Neural crest cell (in vitro differentiated cells): ENCODE data around the gene AKR1C8. TPM values are rescaled to one million over a fixed set of nuclear protein-coding genes. Genes with fewer than 3 reads are reported as not detected.
"Not testable (repeated sequence)": the region's sequence is repeated elsewhere in the genome, so short reads cannot be mapped to it uniquely, and the experiment has no call there.

Experiments
- DNase-seq: peaks from one replicate; pipeline ENCODE4 v3.0.0; 2021; ENCODE audit warnings: low read depth, mixed read lengths, low spot score
- H3K27ac Mint-ChIP-seq: one replicate; pipeline ENCODE4 v1.8.0; 2021; ENCODE audit warnings: mild to moderate bottlenecking, mixed read lengths; ENCODE audit not compliant: unreplicated experiment
- H3K27me3 Mint-ChIP-seq: 2 replicates; pipeline ENCODE4 v1.8.0; 2021; ENCODE audit warnings: low read depth, mild to moderate bottlenecking, mixed read lengths
- H3K36me3 Mint-ChIP-seq: 2 replicates; pipeline ENCODE4 v1.8.0; 2021; ENCODE audit warnings: low read depth, mild to moderate bottlenecking, mixed read lengths
- H3K4me1 Mint-ChIP-seq: 2 replicates; pipeline ENCODE4 v1.8.0; 2021; ENCODE audit warnings: mixed read lengths
- H3K4me3 Mint-ChIP-seq: one replicate; pipeline ENCODE4 v1.8.0; 2021; ENCODE audit warnings: mild to moderate bottlenecking, mixed read lengths
- H3K9me3 Mint-ChIP-seq: 2 replicates; pipeline ENCODE4 v1.8.0; 2021; ENCODE audit warnings: mixed read lengths
- CTCF ChIP-seq: fragments of 200-600 bp; sonication (generic); conservative IDR thresholded peaks from 2 replicates; pipeline ENCODE4 v1.5.0; 2021; ENCODE audit warnings: antibody characterized with exemption, mild to moderate bottlenecking
- long read RNA-seq: library from polyadenylated mRNA; unstranded; transcript quantifications from one replicate; pipeline ENCODE4 v2.0.0, GENCODE V29; 2020
- total RNA-seq: library from RNA; stranded (reverse); gene quantifications from 2 replicates; pipeline ENCODE4 v1.2.1, GENCODE V29; 2021

AKR1C8 gene
- total RNA-seq = not detected in 2 replicates
- long read RNA-seq = 0 reads

- H3K9me3 Mint-ChIP-seq = peaks cover 14% of the 10 kb centered on the region
- DNase-seq = no peak
- H3K27ac Mint-ChIP-seq = peak within 1 kb of the TSS; percentile 78
- H3K4me1 Mint-ChIP-seq = no peaks in the 10 kb centered on the region
- no peak within 1 kb of the TSS for H3K4me3 Mint-ChIP-seq
- H3K36me3 Mint-ChIP-seq = no peaks in the 10 kb centered on the region
- no peaks in the 10 kb centered on the region for H3K27me3 Mint-ChIP-seq
- TF ChIP-seq CTCF = no peak
Measured at GRCh38 chr10:5184987-5185775, at the start of gene AKR1C8. AKR1C8 (minus strand) TSS chr10:5185150; CDS start chr10:5185104, 46 bp downstream.

GRCh38 chr10:5234106-5234860 lies 49.3 kb upstream of the AKR1C8 start:
- peaks cover 9% of the 10 kb centered on the region for H3K36me3 Mint-ChIP-seq
- H3K27ac Mint-ChIP-seq = peak overlapping the region; percentile 22
- no peak overlapping the region for H3K4me3 Mint-ChIP-seq
- no peak for TF ChIP-seq CTCF
- DNase-seq = no peak
- no peaks in the 10 kb centered on the region for H3K27me3 Mint-ChIP-seq
- no peaks in the 10 kb centered on the region for H3K4me1 Mint-ChIP-seq
- H3K9me3 Mint-ChIP-seq = peaks cover 16% of the 10 kb centered on the region

DNA sequence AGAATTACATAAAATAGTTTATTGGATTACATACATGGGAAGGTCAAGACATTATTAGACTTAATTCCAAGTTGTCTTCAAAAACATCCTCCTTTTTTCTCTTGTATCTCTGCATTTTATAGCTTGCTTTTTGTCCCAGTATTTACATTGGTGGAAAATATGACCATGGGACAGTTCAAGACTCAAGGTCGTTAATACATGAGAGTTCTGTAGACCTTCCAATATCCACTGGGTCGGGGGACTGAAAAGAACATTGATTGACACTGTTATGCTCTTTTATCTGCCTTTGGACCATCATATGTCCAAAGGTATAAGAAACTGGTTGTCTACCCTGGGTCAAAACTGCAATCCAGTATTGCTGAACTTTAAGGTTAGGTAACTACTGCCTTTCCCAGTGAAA lies 48.4 kb upstream of the AKR1C8 start:
- Mint-ChIP-seq H3K4me1 (no peaks in the 10 kb centered on the region), H3K27ac (no peak overlapping the region), H3K9me3 (peaks cover 16% of the 10 kb centered on the region), H3K27me3 (no peaks in the 10 kb centered on the region), H3K36me3 (peaks cover 6% of the 10 kb centered on the region), H3K4me3 (no peak overlapping the region)
- TF ChIP-seq CTCF = no peak
- no peak for DNase-seq

GRCh38 chr10:5229019-5229418 lies 44.1 kb upstream of the AKR1C8 start:
- no peak overlapping the region for H3K4me3 Mint-ChIP-seq
- no peak for DNase-seq
- TF ChIP-seq CTCF = no peak
- no peaks in the 10 kb centered on the region for H3K27me3 Mint-ChIP-seq
- H3K9me3 Mint-ChIP-seq = peaks cover 4% of the 10 kb centered on the region
- H3K36me3 Mint-ChIP-seq = peaks cover 3% of the 10 kb centered on the region
- H3K4me1 Mint-ChIP-seq = no peaks in the 10 kb centered on the region
- no peak overlapping the region for H3K27ac Mint-ChIP-seq

GRCh38 chr10:5222942-5223341 lies 38.0 kb upstream of the AKR1C8 start:
- H3K9me3 Mint-ChIP-seq, H3K4me1 Mint-ChIP-seq: not testable (repeated sequence)

DNA sequence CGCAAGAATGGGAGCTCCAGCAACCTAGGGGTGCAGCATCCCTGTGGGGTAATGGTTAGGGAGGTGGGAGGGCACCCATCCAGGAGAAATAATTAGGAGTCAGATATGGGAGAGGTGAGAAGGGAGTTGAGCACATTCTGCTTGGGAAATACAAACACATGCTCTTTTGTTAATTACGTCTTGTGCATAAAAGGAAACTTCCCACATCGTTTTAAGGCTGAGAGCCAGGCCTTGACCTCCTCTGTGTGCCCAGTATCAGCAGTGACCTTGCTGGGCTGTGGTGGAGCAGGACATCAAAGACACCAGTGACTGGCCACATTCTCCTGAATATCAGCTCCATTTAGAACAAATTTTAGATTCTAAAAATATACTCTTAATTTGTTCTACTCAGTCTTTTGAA lies 34.3 kb upstream of the AKR1C8 start:
- H3K4me1 Mint-ChIP-seq = no peaks in the 10 kb centered on the region
- no peaks in the 10 kb centered on the region for H3K27me3 Mint-ChIP-seq

More at GRCh38 chr10:5222942-5223341, 38.0 kb upstream of the AKR1C8 start:
- DNase-seq, H3K4me3 Mint-ChIP-seq, H3K36me3 Mint-ChIP-seq, H3K27ac Mint-ChIP-seq, H3K27me3 Mint-ChIP-seq: not testable (repeated sequence)

More for the DNA sequence above, 34.3 kb upstream of the AKR1C8 start:
- Mint-ChIP-seq H3K4me3 (no peak overlapping the region), H3K27ac (no peak overlapping the region), H3K9me3 (peaks cover 8% of the 10 kb centered on the region), H3K36me3 (peaks cover 5% of the 10 kb centered on the region)
- no peak for TF ChIP-seq CTCF
- no peak for DNase-seq
